Ovary (tissue), 3 donors: ENCODE measurements around the gene NPFFR1.

Experiments used
- EP300 ChIP-seq: sonication (generic); formaldehyde crosslinking; IDR thresholded peaks from one replicate; pipeline ENCODE4 v1.6.1; 2017; ENCODE audit warnings: antibody characterized with exemption
- POLR2A ChIP-seq: fragments of 450-650 bp; IDR thresholded peaks from one replicate; pipeline ENCODE4 v1.6.1; 2017; ENCODE audit warnings: antibody characterized with exemption, mild to moderate bottlenecking, moderate library complexity
- TF ChIP-seq, protein P1 (sequence below), 3 donors: fragments of 450-650 bp in 2 of 3; fragments of 200-600 bp in 1 of 3; IDR thresholded peaks; one replicate each; pipeline versions ENCODE4 v1.5.1 to v1.8.0; 2016 to 2022; ENCODE audit warnings: antibody characterized with exemption in 3 of 3, mild to moderate bottlenecking in 1 of 3
- donor health status: DM: no; HTN: no; CAD: no.

GRCh38 chr10:70306181-70306705 is 22.4 kb upstream of the NPFFR1 start:
- TF ChIP-seq, protein P1, sequence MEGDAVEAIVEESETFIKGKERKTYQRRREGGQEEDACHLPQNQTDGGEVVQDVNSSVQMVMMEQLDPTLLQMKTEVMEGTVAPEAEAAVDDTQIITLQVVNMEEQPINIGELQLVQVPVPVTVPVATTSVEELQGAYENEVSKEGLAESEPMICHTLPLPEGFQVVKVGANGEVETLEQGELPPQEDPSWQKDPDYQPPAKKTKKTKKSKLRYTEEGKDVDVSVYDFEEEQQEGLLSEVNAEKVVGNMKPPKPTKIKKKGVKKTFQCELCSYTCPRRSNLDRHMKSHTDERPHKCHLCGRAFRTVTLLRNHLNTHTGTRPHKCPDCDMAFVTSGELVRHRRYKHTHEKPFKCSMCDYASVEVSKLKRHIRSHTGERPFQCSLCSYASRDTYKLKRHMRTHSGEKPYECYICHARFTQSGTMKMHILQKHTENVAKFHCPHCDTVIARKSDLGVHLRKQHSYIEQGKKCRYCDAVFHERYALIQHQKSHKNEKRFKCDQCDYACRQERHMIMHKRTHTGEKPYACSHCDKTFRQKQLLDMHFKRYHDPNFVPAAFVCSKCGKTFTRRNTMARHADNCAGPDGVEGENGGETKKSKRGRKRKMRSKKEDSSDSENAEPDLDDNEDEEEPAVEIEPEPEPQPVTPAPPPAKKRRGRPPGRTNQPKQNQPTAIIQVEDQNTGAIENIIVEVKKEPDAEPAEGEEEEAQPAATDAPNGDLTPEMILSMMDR (IDR thresholded peaks at IDR 0.05): no peak
- TF ChIP-seq POLR2A: no peak
- TF ChIP-seq EP300: no peak
